SK-N-SH treated with all-trans-retinoic acid at 6 μM for 48 hours (cell line): Measurements from ENCODE around the gene JARID2.
A peak's percentile ranks its signal among the peaks of the same experiment; 100 is the strongest.

Source experiments
- ATAC-seq: fragments of 200-7000 bp; cut with Tn5 transposase; 3 replicates; pipeline ENCODE4 v1.9.1; 2020; ENCODE audit warnings: mild to moderate bottlenecking, moderate library complexity
- ARNTL ChIP-seq: fragments of 450-650 bp; formaldehyde crosslinking; IDR thresholded peaks from 2 replicates; pipeline ENCODE4 v1.5.0; 2020; ENCODE audit warnings: low read depth, mild to moderate bottlenecking, moderate library complexity, borderline replicate concordance
- CREB5 ChIP-seq: fragments of 250-450 bp; sonication (Bioruptor Pico); IDR thresholded peaks from 2 replicates; pipeline ENCODE4 v1.5.1; 2020; ENCODE audit warnings: low read depth, mild to moderate bottlenecking, moderate library complexity
- CSDC2 ChIP-seq: fragments of 250-450 bp; sonication (Bioruptor Pico); IDR thresholded peaks from 2 replicates; pipeline ENCODE4 v1.5.0; 2020; ENCODE audit warnings: mild to moderate bottlenecking, moderate library complexity
- CSRNP3 ChIP-seq: fragments of 250-450 bp; sonication (Bioruptor Pico); IDR thresholded peaks from 2 replicates; pipeline ENCODE4 v1.5.1; 2021; ENCODE audit warnings: mild to moderate bottlenecking, moderate library complexity
- ESRRG ChIP-seq: fragments of 250-450 bp; sonication (Bioruptor Pico); IDR thresholded peaks from 2 replicates; pipeline ENCODE4 v1.6.1; 2021; ENCODE audit warnings: mild to moderate bottlenecking
- GLIS3 ChIP-seq: fragments of 250-450 bp; sonication (Bioruptor Pico); IDR thresholded peaks from 2 replicates; pipeline ENCODE4 v1.5.0; 2020; ENCODE audit warnings: mild to moderate bottlenecking, moderate library complexity
- ISL1 ChIP-seq: fragments of 250-450 bp; sonication (Bioruptor Pico); IDR thresholded peaks from 2 replicates; pipeline ENCODE4 v2.1.2; 2022; ENCODE audit warnings: mild to moderate bottlenecking, moderate library complexity
- OSR1 ChIP-seq: fragments of 250-450 bp; sonication (Bioruptor Pico); IDR thresholded peaks from 2 replicates; pipeline ENCODE4 v1.8.0; 2022; ENCODE audit warnings: moderate library complexity, mild to moderate bottlenecking, inconsistent platforms
- PATZ1 ChIP-seq: fragments of 250-450 bp; sonication (Bioruptor Pico); IDR thresholded peaks from 2 replicates; pipeline ENCODE4 v1.8.0; 2020; ENCODE audit warnings: mild to moderate bottlenecking, moderate library complexity, borderline replicate concordance
- PPARA ChIP-seq: fragments of 250-450 bp; sonication (Bioruptor Pico); IDR thresholded peaks from 2 replicates; pipeline ENCODE4 v1.5.0; 2020; ENCODE audit warnings: mild to moderate bottlenecking, borderline replicate concordance
- RARB ChIP-seq: fragments of 250-450 bp; sonication (Bioruptor Pico); IDR thresholded peaks from 2 replicates; pipeline ENCODE4 v1.8.0; 2021; ENCODE audit warnings: mild to moderate bottlenecking, moderate library complexity
- SNAI2 ChIP-seq: fragments of 250-450 bp; sonication (Bioruptor Pico); IDR thresholded peaks from 2 replicates; pipeline ENCODE4 v1.5.0; 2020; ENCODE audit warnings: mild to moderate bottlenecking, moderate library complexity
- TCF4 ChIP-seq: fragments of 250-450 bp; sonication (Bioruptor Pico); IDR thresholded peaks from 2 replicates; pipeline ENCODE4 v1.8.0; 2021; ENCODE audit warnings: mild to moderate bottlenecking, moderate library complexity, borderline replicate concordance
- TOX ChIP-seq: fragments of 250-450 bp; sonication (Bioruptor Pico); IDR thresholded peaks from 2 replicates; pipeline ENCODE4 v1.8.0; 2021; ENCODE audit warnings: mild to moderate bottlenecking, moderate library complexity, borderline replicate concordance
- ZC3H10 ChIP-seq: fragments of 250-450 bp; sonication (Bioruptor Pico); IDR thresholded peaks from 2 replicates; pipeline ENCODE4 v1.5.1; 2021; ENCODE audit warnings: mild to moderate bottlenecking, moderate library complexity
- ZFP3 ChIP-seq: fragments of 250-450 bp; sonication (Bioruptor Pico); IDR thresholded peaks from 2 replicates; pipeline ENCODE4 v1.5.0; 2020; ENCODE audit warnings: mild to moderate bottlenecking, moderate library complexity
- ZFP30 ChIP-seq: fragments of 450-650 bp; formaldehyde crosslinking; IDR thresholded peaks from 2 replicates; pipeline ENCODE4 v1.5.0; 2022; ENCODE audit warnings: mild to moderate bottlenecking, moderate library complexity
- ZNF565 ChIP-seq: fragments of 450-650 bp; formaldehyde crosslinking; conservative IDR thresholded peaks from 2 replicates; pipeline ENCODE4 v1.5.0; 2020; ENCODE audit warnings: low read depth, mild to moderate bottlenecking, moderate library complexity
- ZNF70 ChIP-seq: fragments of 450-650 bp; formaldehyde crosslinking; IDR thresholded peaks from 2 replicates; pipeline ENCODE4 v1.5.0; 2020; ENCODE audit warnings: mild to moderate bottlenecking, moderate library complexity
- ZNF8 ChIP-seq: fragments of 450-650 bp; formaldehyde crosslinking; IDR thresholded peaks from 2 replicates; pipeline ENCODE4 v1.5.0; 2020; ENCODE audit warnings: mild to moderate bottlenecking, moderate library complexity
- TF ChIP-seq, protein P1 (sequence below): fragments of 250-450 bp; sonication (Bioruptor Pico); IDR thresholded peaks from 2 replicates; pipeline ENCODE4 v1.5.0; 2020; ENCODE audit warnings: mild to moderate bottlenecking, moderate library complexity
- TF ChIP-seq, protein P2 (sequence below): fragments of 250-450 bp; sonication (Bioruptor Pico); IDR thresholded peaks from 2 replicates; pipeline ENCODE4 v1.8.0; 2021; ENCODE audit warnings: low read depth, mild to moderate bottlenecking, moderate library complexity, borderline replicate concordance

The JARID2 gene

DNA sequence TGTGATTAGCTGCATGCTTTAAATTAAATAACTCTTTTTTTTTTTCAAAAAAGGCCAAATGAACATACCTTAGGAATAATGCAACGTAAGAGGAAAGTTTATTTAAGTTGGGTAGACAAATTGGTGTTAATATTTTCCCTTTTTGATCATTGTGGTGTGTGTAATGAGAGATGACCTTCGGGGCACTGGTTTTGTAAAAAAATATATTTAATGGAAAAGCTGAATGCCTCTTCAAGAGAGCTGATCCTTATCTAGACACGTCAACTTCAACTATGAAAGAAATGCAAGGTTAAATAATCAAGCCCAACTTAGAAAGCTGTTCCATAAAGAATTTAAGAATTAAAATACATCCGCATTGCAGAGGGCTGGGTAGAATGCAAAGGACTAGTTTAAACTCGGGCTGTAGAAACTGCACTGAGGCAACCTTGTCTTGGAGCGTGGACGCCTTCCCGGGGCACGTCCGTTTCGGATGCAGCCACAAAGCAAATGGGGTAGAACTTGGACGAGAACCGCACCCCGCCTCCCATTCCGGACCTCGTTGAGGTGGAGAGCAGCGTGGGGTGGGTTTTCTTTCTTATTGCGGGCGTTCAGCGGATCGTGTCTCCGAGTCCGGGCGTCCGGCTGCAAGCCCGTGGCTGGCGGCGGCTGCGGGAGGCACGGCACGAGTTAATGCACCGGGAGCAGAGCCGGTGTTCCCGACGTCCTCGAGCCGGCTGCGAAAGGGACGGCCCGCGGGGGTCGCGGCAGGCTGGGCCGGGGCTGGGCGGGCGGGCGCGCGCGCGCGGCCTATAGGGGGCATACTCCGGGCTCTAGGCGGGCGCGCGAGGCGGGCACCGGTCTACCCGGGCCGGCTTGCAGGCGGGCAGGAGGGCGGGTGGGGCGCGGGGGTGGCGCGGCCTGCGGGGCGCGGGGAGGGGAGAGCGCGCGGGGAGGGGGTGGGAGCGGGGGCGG, 1.9 kb downstream of the JARID2 start:
- no peak for ATAC-seq
- TF ChIP-seq GLIS3 (CRISPR knock-in tag) (no peak), SNAI2 (CRISPR knock-in tag) (no peak), CSRNP3 (CRISPR knock-in tag) (no peak), TCF4 (CRISPR knock-in tag) (no peak), ISL1 (CRISPR knock-in tag) (no peak), ZNF8 (no peak), ARNTL (CRISPR knock-in tag) (no peak), ZFP30 (CRISPR knock-in tag) (no peak), ZC3H10 (CRISPR knock-in tag) (no peak), PPARA (CRISPR knock-in tag) (no peak), ESRRG (CRISPR knock-in tag) (no peak), CSDC2 (CRISPR knock-in tag) (no peak), TOX (CRISPR knock-in tag) (no peak), PATZ1 (CRISPR knock-in tag) (no peak), CREB5 (CRISPR knock-in tag) (no peak), RARB (CRISPR knock-in tag) (no peak), ZNF565 (no peak), ZNF70 (CRISPR knock-in tag) (no peak)
- TF ChIP-seq, protein P1, sequence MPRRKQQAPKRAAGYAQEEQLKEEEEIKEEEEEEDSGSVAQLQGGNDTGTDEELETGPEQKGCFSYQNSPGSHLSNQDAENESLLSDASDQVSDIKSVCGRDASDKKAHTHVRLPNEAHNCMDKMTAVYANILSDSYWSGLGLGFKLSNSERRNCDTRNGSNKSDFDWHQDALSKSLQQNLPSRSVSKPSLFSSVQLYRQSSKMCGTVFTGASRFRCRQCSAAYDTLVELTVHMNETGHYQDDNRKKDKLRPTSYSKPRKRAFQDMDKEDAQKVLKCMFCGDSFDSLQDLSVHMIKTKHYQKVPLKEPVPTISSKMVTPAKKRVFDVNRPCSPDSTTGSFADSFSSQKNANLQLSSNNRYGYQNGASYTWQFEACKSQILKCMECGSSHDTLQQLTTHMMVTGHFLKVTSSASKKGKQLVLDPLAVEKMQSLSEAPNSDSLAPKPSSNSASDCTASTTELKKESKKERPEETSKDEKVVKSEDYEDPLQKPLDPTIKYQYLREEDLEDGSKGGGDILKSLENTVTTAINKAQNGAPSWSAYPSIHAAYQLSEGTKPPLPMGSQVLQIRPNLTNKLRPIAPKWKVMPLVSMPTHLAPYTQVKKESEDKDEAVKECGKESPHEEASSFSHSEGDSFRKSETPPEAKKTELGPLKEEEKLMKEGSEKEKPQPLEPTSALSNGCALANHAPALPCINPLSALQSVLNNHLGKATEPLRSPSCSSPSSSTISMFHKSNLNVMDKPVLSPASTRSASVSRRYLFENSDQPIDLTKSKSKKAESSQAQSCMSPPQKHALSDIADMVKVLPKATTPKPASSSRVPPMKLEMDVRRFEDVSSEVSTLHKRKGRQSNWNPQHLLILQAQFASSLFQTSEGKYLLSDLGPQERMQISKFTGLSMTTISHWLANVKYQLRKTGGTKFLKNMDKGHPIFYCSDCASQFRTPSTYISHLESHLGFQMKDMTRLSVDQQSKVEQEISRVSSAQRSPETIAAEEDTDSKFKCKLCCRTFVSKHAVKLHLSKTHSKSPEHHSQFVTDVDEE (CRISPR knock-in tag): no peak

- ATAC-seq: peak; percentile 35
- TF ChIP-seq GLIS3 (CRISPR knock-in tag) (no peak), SNAI2 (CRISPR knock-in tag) (no peak), TCF4 (CRISPR knock-in tag) (no peak), ZFP30 (CRISPR knock-in tag) (no peak), ZNF8 (no peak), ZNF565 (no peak), CSDC2 (CRISPR knock-in tag) (no peak), ARNTL (CRISPR knock-in tag) (no peak), CREB5 (CRISPR knock-in tag) (no peak), ZFP3 (CRISPR knock-in tag) (no peak), ISL1 (CRISPR knock-in tag) (no peak), OSR1 (CRISPR knock-in tag) (no peak)
- TF ChIP-seq, protein P1 (CRISPR knock-in tag): no peak
- TF ChIP-seq, protein P2, sequence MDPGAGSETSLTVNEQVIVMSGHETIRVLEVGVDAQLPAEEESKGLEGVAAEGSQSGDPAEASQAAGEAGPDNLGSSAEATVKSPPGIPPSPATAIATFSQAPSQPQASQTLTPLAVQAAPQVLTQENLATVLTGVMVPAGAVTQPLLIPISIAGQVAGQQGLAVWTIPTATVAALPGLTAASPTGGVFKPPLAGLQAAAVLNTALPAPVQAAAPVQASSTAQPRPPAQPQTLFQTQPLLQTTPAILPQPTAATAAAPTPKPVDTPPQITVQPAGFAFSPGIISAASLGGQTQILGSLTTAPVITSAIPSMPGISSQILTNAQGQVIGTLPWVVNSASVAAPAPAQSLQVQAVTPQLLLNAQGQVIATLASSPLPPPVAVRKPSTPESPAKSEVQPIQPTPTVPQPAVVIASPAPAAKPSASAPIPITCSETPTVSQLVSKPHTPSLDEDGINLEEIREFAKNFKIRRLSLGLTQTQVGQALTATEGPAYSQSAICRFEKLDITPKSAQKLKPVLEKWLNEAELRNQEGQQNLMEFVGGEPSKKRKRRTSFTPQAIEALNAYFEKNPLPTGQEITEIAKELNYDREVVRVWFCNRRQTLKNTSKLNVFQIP (CRISPR knock-in tag): no peak
These were observed 2.8 kb downstream of the JARID2 start for GRCh38 chr6:15248451-15249370.
